K562 (cell line): ENCODE results near the gene CD276. TPM values are rescaled to one million over a fixed set of nuclear protein-coding genes. Genes with fewer than 3 reads are reported as not detected.
A peak's percentile ranks its signal among the peaks of the same experiment; 100 is the strongest.

ENCODE experiments used
- ATAC-seq: fragments of 200-7000 bp; cut with Tn5 transposase; 3 replicates; pipeline ENCODE4 v1.9.1; 2020; ENCODE audit warnings: moderate library complexity
- BruUV-seq: library from RNA; stranded (reverse); fragments of 400-500 nt; replicated peaks from 2 replicates; lab custom pipeline; 2021; lab: Mats Ljungman, UMichigan
- CTCF ChIA-PET: fragments of 300-600 bp; formaldehyde crosslinking; extraction: SDS; loops from one replicate; lab custom pipeline; 2021; ENCODE audit warnings: low intra/inter-chr PET ratio; lab: Yijun Ruan, JAX
- POLR2A ChIA-PET: fragments of 300-600, 350-650 bp; sonication (Branson Sonifier 250); formaldehyde crosslinking; extraction: SDS; loops from one replicate; lab custom pipeline; 2021; ENCODE audit warnings: antibody characterized with exemption, inconsistent platforms; lab: Yijun Ruan, JAX
- DNase-seq, 4 experiments: peaks; one replicate each; pipeline versions ENCODE4 v3.0.0 to v3.0.0-alpha.2; 2011 to 2018; ENCODE audit warnings: low spot score in 3 of 4, mixed read lengths in 3 of 4; ENCODE audit errors: extremely low read depth in 1 of 4
- FAIRE-seq: peaks from 2 replicates; lab custom pipeline; 2011; peaks lifted over from hg19 to GRCh38; lab: Jason Lieb, UNC
- H2AFZ ChIP-seq: 2 replicates; pipeline ENCODE4 v1.6.0; 2011; ENCODE audit warnings: low read depth, low read length, control low read depth, inconsistent platforms
- H3K27ac ChIP-seq: fragments of 200-600 bp; 3 replicates; pipeline ENCODE4 v1.8.0; 2011; ENCODE audit warnings: low read depth, mild to moderate bottlenecking, control low read depth, inconsistent platforms, low read length, moderate library complexity, mixed read lengths; ENCODE audit errors: extremely low read depth
- H3K27me3 ChIP-seq, 2 experiments: fragments of 300-600 bp in 1 of 2; 2 replicates in 1 of 2; 3 replicates in 1 of 2; pipeline versions ENCODE4 v1.6.0 to v1.8.0; 2011; ENCODE audit warnings: inconsistent platforms in 2 of 2, low read length in 2 of 2, mild to moderate bottlenecking in 1 of 2, mixed read lengths in 1 of 2, moderate library complexity in 1 of 2; ENCODE audit not compliant: control insufficient read depth in 2 of 2, insufficient read depth in 2 of 2
- H3K36me3 ChIP-seq: fragments of 300-600 bp; 3 replicates; pipeline ENCODE4 v1.8.0; 2011; ENCODE audit warnings: mild to moderate bottlenecking, low read length, inconsistent platforms; ENCODE audit not compliant: control insufficient read depth, insufficient read depth
- H3K4me1 ChIP-seq, 2 experiments: fragments of 200-600 bp in 1 of 2; replicated peaks in 1 of 2; 2 replicates in 1 of 2; 3 replicates in 1 of 2; pipeline versions ENCODE4 v1.5.1 to v1.8.0; 2011; ENCODE audit warnings: inconsistent platforms in 2 of 2, low read length in 2 of 2, mild to moderate bottlenecking in 1 of 2, mixed read lengths in 1 of 2, moderate library complexity in 1 of 2; ENCODE audit not compliant: control insufficient read depth in 2 of 2, insufficient read depth in 2 of 2
- H3K4me2 ChIP-seq: 2 replicates; pipeline ENCODE4 v1.6.1; 2011; ENCODE audit warnings: low read length, control low read depth, inconsistent platforms, mixed read lengths; ENCODE audit not compliant: insufficient read depth
- H3K4me3 ChIP-seq: fragments of 200-600 bp; sonication (generic), shearing (Covaris generic); 2 replicates; pipeline ENCODE4 v1.5.1; 2016; ENCODE audit warnings: control low read depth, inconsistent platforms
- H3K79me2 ChIP-seq: fragments of 200-600 bp; 3 replicates; pipeline ENCODE4 v1.8.0; 2011; ENCODE audit warnings: low read length, inconsistent platforms; ENCODE audit not compliant: control insufficient read depth, insufficient read depth
- H3K9ac ChIP-seq, 2 experiments: 2 replicates each; pipeline versions ENCODE4 v1.6.0 to v1.6.1; 2011; ENCODE audit warnings: low read depth in 2 of 2, low read length in 2 of 2, control low read depth in 1 of 2, inconsistent platforms in 1 of 2, mild to moderate bottlenecking in 1 of 2, mixed read lengths in 1 of 2; ENCODE audit not compliant: insufficient read depth in 1 of 2
- H3K9me1 ChIP-seq: one replicate; pipeline ENCODE4 v1.6.0; 2011; ENCODE audit warnings: inconsistent platforms, mild to moderate bottlenecking, low read length, moderate library complexity; ENCODE audit not compliant: control insufficient read depth, insufficient read depth
- H3K9me3 ChIP-seq: replicated peaks from 2 replicates; pipeline ENCODE4 v1.5.1; 2011; ENCODE audit warnings: low read depth, low read length, inconsistent platforms; ENCODE audit not compliant: control insufficient read depth, insufficient read depth
- H4K20me1 ChIP-seq: replicated peaks from 2 replicates; pipeline ENCODE4 v1.6.1; 2011; ENCODE audit warnings: low read length, inconsistent platforms, mixed read lengths; ENCODE audit not compliant: control insufficient read depth, insufficient read depth
- CEBPG ChIP-seq, 3 experiments: fragments of 200-800 bp in 1 of 3; sonication (Bioruptor generic) in 1 of 3; sonication (generic) in 1 of 3; formaldehyde crosslinking in 1 of 3; IDR thresholded peaks in 2 of 3; conservative IDR thresholded peaks in 1 of 3; 2 replicates each; pipeline versions ENCODE4 v1.6.1 to v1.8.0; 2016 to 2022; ENCODE audit warnings: missing compliant biosample characterization in 2 of 3, missing genetic modification characterization in 2 of 3, mild to moderate bottlenecking in 1 of 3, missing genetic modification reagents in 1 of 3
- CTBP1 ChIP-seq: fragments of 450-650 bp; IDR thresholded peaks from 2 replicates; pipeline ENCODE4 v1.6.1; 2016; ENCODE audit warnings: borderline replicate concordance
- MBD2 ChIP-seq: sonication (generic); IDR thresholded peaks from 2 replicates; pipeline ENCODE4 v1.6.1; 2016; ENCODE audit warnings: low read depth, borderline replicate concordance
- NFIC ChIP-seq: fragments of 450-650 bp; IDR thresholded peaks from 2 replicates; pipeline ENCODE4 v1.6.1; 2017; ENCODE audit warnings: mild to moderate bottlenecking, inconsistent platforms
- NONO ChIP-seq, 2 experiments: fragments of 200-400 bp in 1 of 2; fragments of 450-650 bp in 1 of 2; formaldehyde crosslinking in 1 of 2; IDR thresholded peaks; 2 replicates each; pipeline ENCODE4 v1.6.1; 2017; ENCODE audit warnings: low read depth in 2 of 2, mild to moderate bottlenecking in 2 of 2, moderate library complexity in 2 of 2, low read length in 1 of 2
- WGBS: fragments of 100-300 bp; shearing (Covaris generic); methylation state at CpG from one replicate; pipeline ENCODE4 v1.1.6; 2016; ENCODE audit warnings: low coverage, mixed read lengths; ENCODE audit not compliant: insufficient coverage; ENCODE audit errors: missing lambda C conversion rate; 5-methylcytosine and 5-hydroxymethylcytosine counted together
- in situ Hi-C: fragments of 300-500 bp; cut with MboI; formaldehyde crosslinking; loops from 4 replicates; pipeline ENCODE4 v1.15.0; 2018; ENCODE audit warnings: inconsistent platforms, mixed read lengths
- intact Hi-C: fragments of 100-400 bp; cut with micrococcal nuclease; formaldehyde crosslinking; loops from 2 replicates; pipeline ENCODE4 v1.14.2; 2022
- polyA plus RNA-seq, 8 experiments: library from polyadenylated mRNA; depleted of rRNA in 4 of 8; stranded (reverse) in 5 of 8; unstranded in 3 of 8; fragments of >200 nt; fragmentation: Nextera tagmentation in 2 of 8; fragmentation: Illumina TruSeq in 1 of 8; extraction: Ambion mirVana in 2 of 8; extraction: Trizol in 1 of 8; gene quantifications; 2 replicates each; pipeline versions ENCODE4 v1.2.1 to v1.2.3, GENCODE V29; 2011 to 2014; ENCODE audit warnings: inconsistent platforms in 1 of 8, missing spikeins in 1 of 8
- total RNA-seq, 7 experiments: library from RNA; depleted of rRNA in 6 of 7; stranded (reverse); fragments of >200 nt in 6 of 7; fragmentation: Illumina TruSeq in 2 of 7; extraction: Trizol in 2 of 7; gene quantifications; 2 replicates each; pipeline versions ENCODE4 v1.2.1 to v1.2.3, GENCODE V29; 2011 to 2021; ENCODE audit warnings: low replicate concordance in 1 of 7

The CD276 gene
- total and polyA plus RNA-seq, 9 of the 15 experiments (the other 6 are each of a cell fraction or from before 2014, with no cell fraction given), result 0.11 to 3.6 (median 2.3) TPM

- POLR2A ChIA-PET, result no interaction called here
- Histone ChIP-seq H2AFZ (no peak overlapping the region), H3K27me3 (peaks cover 17 to 48% of the 10 kb centered on the region in 2 experiments; a peak in 4 of 5 replicates), H3K4me2 (no peak overlapping the region), H3K9me1 (no peaks in the 10 kb centered on the region), H3K27ac (no peak overlapping the region), H4K20me1 (peaks cover 7% of the 10 kb centered on the region; the same call in 1 of the 2 replicates), H3K4me3 (no peak overlapping the region), H3K9ac (no peak overlapping the region), H3K4me1 (peaks cover 0 to 8% of the 10 kb centered on the region in 2 experiments; a peak in 2 of 5 replicates), H3K79me2 (no peaks in the 10 kb centered on the region), H3K9me3 (no peaks in the 10 kb centered on the region), H3K36me3 (no peaks in the 10 kb centered on the region)
- WGBS, result 0% methylated on average over 4 of the region's 5 CpGs
- DNase-seq (no peak), ATAC-seq (no peak), FAIRE-seq (no peak)
- CTCF ChIA-PET, result no interaction called here
- TF ChIP-seq NFIC (peak; percentile 34; the same call in 1 of the 2 replicates), CEBPG (CRISPR knock-in tag; IDR thresholded peaks at IDR 0.05) (no peak), CEBPG (tag; conservative IDR thresholded peaks at IDR 0.05 in 1 of 2, IDR thresholded peaks at IDR 0.05 in 1 of 2) (peak in 1 of 2 experiments; percentile 20; a peak in 1 of 4 replicates), CTBP1 (0 out of 2 replicates have a peak, but pooled peaks have one; percentile 37), NONO (IDR thresholded peaks at IDR 0.05; ENCODE audit: low read depth in 2 of 2, low read length in 1 of 2) (no peak), MBD2 (no peak)
- intact Hi-C loops (no loop called here), in situ Hi-C loops (no loop called here)
- no TSS peak for BruUV-seq
Observed at GRCh38 chr15:73755481-73755880, 71.3 kb downstream of the CD276 start.
